ENCODE measurements around the gene ZFHX2. TPM values are rescaled to one million over a fixed set of nuclear protein-coding genes. Genes with fewer than 3 reads are reported as not detected.

The ZFHX2 gene
- total RNA-seq, 1 donor from 2014 or later: 0.74 TPM

DNA sequence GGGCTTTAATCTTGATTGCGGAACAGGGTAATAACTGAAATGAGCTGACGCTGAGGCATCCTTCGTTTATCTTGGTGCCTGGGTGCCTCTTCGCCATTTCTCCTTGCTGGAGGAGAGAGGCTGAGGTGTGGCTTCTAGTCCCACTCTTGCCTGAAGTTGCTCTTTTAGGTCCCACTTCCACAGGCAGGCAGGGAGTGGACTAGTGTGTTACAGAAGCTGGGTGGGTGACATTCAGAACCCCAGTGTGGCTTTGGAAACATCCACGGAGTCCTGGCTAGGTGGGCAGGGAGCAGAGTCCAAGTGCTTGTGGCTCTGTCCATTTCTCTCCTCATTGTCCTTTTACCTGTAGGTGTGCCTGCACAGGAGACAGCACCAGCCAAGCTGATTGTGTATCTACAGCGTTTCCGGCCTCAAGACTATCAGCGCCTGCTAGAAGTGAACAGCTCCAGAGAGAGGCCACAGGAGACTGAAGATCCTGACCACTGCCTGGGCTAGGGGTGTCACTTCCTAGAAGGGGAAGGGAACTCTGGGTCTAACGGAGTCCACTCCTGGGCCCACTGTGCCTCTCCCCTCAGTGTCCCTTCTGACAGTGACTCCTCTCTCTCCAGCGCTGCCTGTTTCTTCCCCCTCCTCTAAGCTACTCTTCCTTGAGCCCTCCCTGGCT is 6.9 kb upstream of the ZFHX2 start:
- TF ChIP-seq POLR2A (IDR thresholded peaks at IDR 0.05): no peak
- TF ChIP-seq POLR2AphosphoS5 (IDR thresholded peaks at IDR 0.05; ENCODE audit: insufficient read depth in 1 of 2, low read depth in 1 of 2): no peak
- TF ChIP-seq, protein P1, sequence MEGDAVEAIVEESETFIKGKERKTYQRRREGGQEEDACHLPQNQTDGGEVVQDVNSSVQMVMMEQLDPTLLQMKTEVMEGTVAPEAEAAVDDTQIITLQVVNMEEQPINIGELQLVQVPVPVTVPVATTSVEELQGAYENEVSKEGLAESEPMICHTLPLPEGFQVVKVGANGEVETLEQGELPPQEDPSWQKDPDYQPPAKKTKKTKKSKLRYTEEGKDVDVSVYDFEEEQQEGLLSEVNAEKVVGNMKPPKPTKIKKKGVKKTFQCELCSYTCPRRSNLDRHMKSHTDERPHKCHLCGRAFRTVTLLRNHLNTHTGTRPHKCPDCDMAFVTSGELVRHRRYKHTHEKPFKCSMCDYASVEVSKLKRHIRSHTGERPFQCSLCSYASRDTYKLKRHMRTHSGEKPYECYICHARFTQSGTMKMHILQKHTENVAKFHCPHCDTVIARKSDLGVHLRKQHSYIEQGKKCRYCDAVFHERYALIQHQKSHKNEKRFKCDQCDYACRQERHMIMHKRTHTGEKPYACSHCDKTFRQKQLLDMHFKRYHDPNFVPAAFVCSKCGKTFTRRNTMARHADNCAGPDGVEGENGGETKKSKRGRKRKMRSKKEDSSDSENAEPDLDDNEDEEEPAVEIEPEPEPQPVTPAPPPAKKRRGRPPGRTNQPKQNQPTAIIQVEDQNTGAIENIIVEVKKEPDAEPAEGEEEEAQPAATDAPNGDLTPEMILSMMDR (IDR thresholded peaks at IDR 0.05): no peak
- H3K9me3 ChIP-seq: no peaks in the 10 kb centered on the region
- no peak for DNase-seq (ENCODE audit: extremely low spot score in 2 of 2)
- H3K4me3 ChIP-seq: no peak overlapping the region
- no peaks in the 10 kb centered on the region for H3K27me3 ChIP-seq
- H3K27ac ChIP-seq: no peak overlapping the region
- intact Hi-C loops (cut with DNase I): no loop called here
- peaks cover 34% of the 10 kb centered on the region for H3K4me1 ChIP-seq
- peaks cover 0 to 33% of the 10 kb centered on the region in 2 donors for H3K36me3 ChIP-seq

DNA sequence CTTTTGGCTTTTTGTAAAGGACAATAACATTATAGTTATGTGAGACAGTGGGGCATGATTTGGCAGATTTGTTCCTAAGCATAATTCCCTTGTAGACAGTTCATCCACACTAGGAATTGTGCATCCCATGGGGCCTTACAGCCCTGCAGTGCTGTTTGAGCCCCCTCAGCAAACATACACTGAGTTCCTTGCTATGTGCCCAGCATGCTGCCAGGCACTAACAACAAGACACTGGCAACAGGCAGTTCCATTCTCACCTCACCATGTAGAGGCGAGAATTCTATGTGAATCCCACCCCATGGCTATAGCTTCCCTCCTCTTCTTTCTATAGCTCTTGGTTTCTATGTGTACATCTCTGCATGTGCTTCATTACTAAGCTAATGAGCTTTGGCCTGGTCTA is 6.4 kb upstream of the ZFHX2 start:
- no peak overlapping the region for H3K4me3 ChIP-seq
- intact Hi-C loops (cut with DNase I): no loop called here
- no peak for DNase-seq (ENCODE audit: extremely low spot score in 2 of 2)
- peaks cover 34% of the 10 kb centered on the region for H3K4me1 ChIP-seq
- H3K9me3 ChIP-seq: no peaks in the 10 kb centered on the region
- H3K36me3 ChIP-seq: peaks cover 0 to 33% of the 10 kb centered on the region in 2 donors
- TF ChIP-seq POLR2A (IDR thresholded peaks at IDR 0.05) (no peak), POLR2AphosphoS5 (IDR thresholded peaks at IDR 0.05; ENCODE audit: insufficient read depth in 1 of 2, low read depth in 1 of 2) (no peak)
- TF ChIP-seq, protein P1 (IDR thresholded peaks at IDR 0.05): no peak
- H3K27me3 ChIP-seq: no peaks in the 10 kb centered on the region
- no peak overlapping the region for H3K27ac ChIP-seq

DNA sequence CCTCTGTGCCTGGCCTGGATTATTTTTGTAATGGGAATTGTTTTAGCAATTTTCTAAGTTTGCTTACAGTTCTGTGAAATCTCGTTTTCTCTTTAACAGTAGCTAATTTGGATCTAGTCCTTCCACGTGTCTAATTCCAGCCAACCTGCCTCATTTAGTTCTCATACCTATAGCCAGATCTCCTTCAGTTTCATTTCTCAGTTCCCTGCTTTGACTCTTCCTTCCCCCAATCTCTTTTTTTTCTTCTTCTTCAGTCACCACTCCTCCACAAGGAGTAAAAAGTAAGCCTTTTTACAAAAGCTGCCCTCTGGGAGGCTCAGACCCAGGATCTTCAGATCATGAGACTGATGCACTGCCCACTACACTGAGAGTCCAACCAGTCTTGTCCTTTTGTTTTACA is 6.0 kb upstream of the ZFHX2 start:
- DNase-seq (ENCODE audit: extremely low spot score in 2 of 2): no peak
- Histone ChIP-seq H3K27me3 (no peaks in the 10 kb centered on the region), H3K4me3 (no peak overlapping the region), H3K36me3 (peaks cover 0 to 33% of the 10 kb centered on the region in 2 donors), H3K4me1 (peaks cover 34% of the 10 kb centered on the region), H3K9me3 (no peaks in the 10 kb centered on the region), H3K27ac (no peak overlapping the region)
- intact Hi-C loops (cut with DNase I): no loop called here
- TF ChIP-seq POLR2AphosphoS5 (IDR thresholded peaks at IDR 0.05; ENCODE audit: insufficient read depth in 1 of 2, low read depth in 1 of 2) (no peak), POLR2A (IDR thresholded peaks at IDR 0.05) (no peak)

DNA sequence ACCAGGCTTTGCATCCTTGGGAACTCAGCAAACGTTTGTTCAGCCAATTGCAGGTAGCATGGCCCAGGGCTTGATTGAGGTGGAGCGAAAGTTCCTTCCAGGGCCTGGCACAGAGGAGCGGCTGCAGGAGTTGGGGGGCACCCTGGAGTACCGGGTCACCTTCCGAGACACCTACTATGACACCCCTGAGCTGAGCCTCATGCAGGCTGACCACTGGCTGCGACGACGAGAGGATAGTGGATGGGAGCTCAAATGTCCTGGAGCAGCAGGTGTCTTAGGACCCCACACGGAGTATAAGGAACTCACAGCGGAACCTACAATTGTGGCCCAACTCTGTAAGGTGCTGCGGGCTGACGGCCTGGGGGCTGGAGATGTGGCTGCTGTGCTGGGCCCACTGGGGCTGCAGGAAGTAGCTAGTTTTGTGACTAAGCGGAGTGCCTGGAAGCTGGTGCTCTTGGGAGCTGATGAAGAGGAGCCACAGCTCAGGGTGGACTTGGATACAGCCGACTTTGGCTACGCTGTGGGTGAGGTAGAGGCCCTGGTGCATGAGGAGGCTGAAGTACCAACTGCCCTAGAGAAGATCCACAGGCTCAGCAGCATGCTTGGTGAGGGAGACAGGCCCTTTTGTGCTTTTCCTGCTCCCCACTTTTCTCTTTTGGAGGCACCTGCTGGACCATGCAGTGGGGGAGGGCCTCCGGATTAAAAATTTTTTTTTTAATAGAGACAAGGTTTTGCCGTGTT is 5.3 kb upstream of the ZFHX2 start:
- Histone ChIP-seq H3K27ac (peak overlapping the region; percentile 75), H3K9me3 (no peaks in the 10 kb centered on the region), H3K4me1 (peaks cover 34% of the 10 kb centered on the region), H3K27me3 (no peaks in the 10 kb centered on the region), H3K36me3 (peaks cover 0 to 31% of the 10 kb centered on the region in 2 donors), H3K4me3 (peak overlapping the region; percentile 60 to 74)
- intact Hi-C loops (cut with DNase I): no loop called here
- no peak for TF ChIP-seq POLR2AphosphoS5 (IDR thresholded peaks at IDR 0.05; ENCODE audit: insufficient read depth in 1 of 2, low read depth in 1 of 2)
- no peak for DNase-seq (ENCODE audit: extremely low spot score in 2 of 2)

DNA sequence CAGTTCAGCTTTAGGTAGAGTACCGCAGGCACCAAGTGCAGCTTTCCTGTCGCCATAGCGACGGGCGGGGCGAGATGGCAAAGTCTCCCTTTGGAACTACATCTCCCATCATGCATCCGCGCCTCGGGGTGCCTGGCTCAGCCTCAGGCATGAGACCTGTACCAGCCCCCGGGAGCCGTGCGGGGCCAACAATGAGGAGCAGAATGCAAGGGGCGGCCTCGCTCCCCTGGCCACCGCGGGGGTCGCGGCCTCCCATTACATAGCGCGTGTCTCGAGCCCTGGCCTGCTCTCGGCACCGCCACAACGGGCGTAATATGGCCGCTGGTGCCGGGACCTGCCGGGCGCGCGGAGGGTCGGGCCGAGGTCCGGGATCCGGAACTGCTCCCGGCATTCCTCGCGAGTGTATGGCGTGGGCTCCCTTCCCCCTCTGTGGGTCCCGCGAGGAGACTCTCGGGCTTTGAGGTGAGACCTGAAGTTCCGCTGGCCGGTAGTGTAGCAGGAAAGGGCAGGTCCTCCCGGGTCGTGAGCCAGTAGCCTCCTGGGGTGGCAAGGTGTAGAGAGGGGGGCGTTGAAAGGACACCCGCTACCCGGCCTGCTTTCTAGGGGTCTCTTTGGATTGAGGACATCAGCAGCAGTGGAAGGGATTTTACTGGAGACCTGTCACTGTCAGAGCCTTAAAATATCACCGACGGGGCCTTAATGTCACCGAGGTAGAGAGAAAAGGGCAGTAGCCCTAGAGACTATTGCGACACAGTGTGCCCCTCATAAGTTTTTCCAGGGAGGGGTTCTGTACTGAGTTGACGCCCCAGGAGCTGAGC is 4.5 kb upstream of the ZFHX2 start, which contains the start of gene THTPA:
THTPA (plus strand) TSS at position 390 of the 818 bp plus-strand sequence. CDS start 487 bp downstream, outside the sequence.
- Histone ChIP-seq H3K4me3 (peak within 1 kb of the TSS; percentile 60 to 74), H3K27ac (peak within 1 kb of the TSS; percentile 75), H3K9me3 (no peaks in the 10 kb centered on the region), H3K27me3 (no peaks in the 10 kb centered on the region), H3K36me3 (peaks cover 0 to 24% of the 10 kb centered on the region in 2 donors), H3K4me1 (peaks cover 35% of the 10 kb centered on the region)
- TF ChIP-seq POLR2A (IDR thresholded peaks at IDR 0.05): no peak
- TF ChIP-seq POLR2AphosphoS5 (IDR thresholded peaks at IDR 0.05; ENCODE audit: insufficient read depth in 1 of 2, low read depth in 1 of 2): peak; percentile 80 to 91
- intact Hi-C loops (cut with DNase I): no loop called here
- no peak for DNase-seq (ENCODE audit: extremely low spot score in 2 of 2)

DNA sequence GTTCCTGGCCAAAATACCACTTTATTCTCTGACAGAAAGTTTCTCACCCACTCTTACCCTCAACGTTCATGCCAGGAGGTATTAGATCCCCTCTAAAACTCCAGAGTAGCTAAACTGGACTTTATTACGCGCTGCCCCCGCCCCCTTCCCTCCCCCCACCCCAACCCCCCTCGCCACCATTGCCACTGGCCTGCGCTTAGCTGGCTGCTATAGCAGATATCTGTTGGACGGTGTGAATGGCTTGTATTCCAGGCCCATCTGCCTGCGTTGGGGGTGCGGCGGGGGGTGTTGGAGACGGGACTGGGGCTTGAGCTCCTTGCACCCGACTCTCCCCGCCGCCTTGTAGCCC is 3.9 kb upstream of the ZFHX2 start:
- peak overlapping the region; percentile 60 to 74 for H3K4me3 ChIP-seq
- no peak for DNase-seq (ENCODE audit: extremely low spot score in 2 of 2)
- intact Hi-C loops (cut with DNase I): no loop called here
- H3K4me1 ChIP-seq: peaks cover 41% of the 10 kb centered on the region
- H3K27ac ChIP-seq: peak overlapping the region; percentile 75
- H3K27me3 ChIP-seq: no peaks in the 10 kb centered on the region
- peaks cover 0 to 22% of the 10 kb centered on the region in 2 donors for H3K36me3 ChIP-seq
- H3K9me3 ChIP-seq: no peaks in the 10 kb centered on the region
- TF ChIP-seq POLR2AphosphoS5 (IDR thresholded peaks at IDR 0.05; ENCODE audit: insufficient read depth in 1 of 2, low read depth in 1 of 2) (no peak), POLR2A (IDR thresholded peaks at IDR 0.05) (no peak)
- TF ChIP-seq, protein P1 (IDR thresholded peaks at IDR 0.05): no peak

All from vagina (tissue), 2 donors.